MCF 10A (cell line): ENCODE results near the gene TEX30. TPM values are rescaled to one million over a fixed set of nuclear protein-coding genes. Genes with fewer than 3 reads are reported as not detected.
A peak's percentile ranks its signal among the peaks of the same experiment; 100 is the strongest.

ENCODE experiments used
- BruUV-seq: library from RNA; stranded (reverse); fragments of 400-500 nt; replicated peaks from 2 replicates; lab custom pipeline; 2021; lab: Mats Ljungman, UMichigan
- CTCF ChIA-PET: fragments of 300-600 bp; sonication (Branson Sonifier 250); formaldehyde crosslinking; extraction: SDS; loops from one replicate; lab custom pipeline; 2021; ENCODE audit warnings: antibody characterized with exemption, inconsistent platforms; lab: Yijun Ruan, JAX
- POLR2A ChIA-PET: fragments of 300-600, 350-650 bp; sonication (Branson Sonifier 250); formaldehyde crosslinking; extraction: SDS; loops from one replicate; lab custom pipeline; 2020; ENCODE audit warnings: antibody characterized with exemption, inconsistent platforms; lab: Yijun Ruan, JAX
- DNase-seq: peaks from one replicate; pipeline ENCODE4 v3.0.0-alpha.2; 2018; ENCODE audit not compliant: unreplicated experiment
- H3K27ac Mint-ChIP-seq: one replicate; pipeline ENCODE4 v1.8.0; 2022; ENCODE audit warnings: mild to moderate bottlenecking, low read depth, mixed read lengths; ENCODE audit not compliant: unreplicated experiment
- H3K27me3 Mint-ChIP-seq: one replicate; pipeline ENCODE4 v1.8.0; 2022; ENCODE audit warnings: mixed read lengths; ENCODE audit not compliant: insufficient read depth, unreplicated experiment
- H3K36me3 Mint-ChIP-seq: one replicate; pipeline ENCODE4 v1.8.0; 2022; ENCODE audit warnings: mild to moderate bottlenecking, moderate library complexity, mixed read lengths; ENCODE audit not compliant: insufficient read depth, unreplicated experiment
- H3K4me1 Mint-ChIP-seq: one replicate; pipeline ENCODE4 v1.8.0; 2022; ENCODE audit warnings: mixed read lengths; ENCODE audit not compliant: insufficient read depth, unreplicated experiment
- H3K4me3 Mint-ChIP-seq: one replicate; pipeline ENCODE4 v1.8.0; 2022; ENCODE audit warnings: mild to moderate bottlenecking, moderate library complexity, mixed read lengths; ENCODE audit not compliant: unreplicated experiment
- H3K9me3 Mint-ChIP-seq: one replicate; pipeline ENCODE4 v1.8.0; 2022; ENCODE audit warnings: mixed read lengths; ENCODE audit not compliant: unreplicated experiment
- CTCF ChIP-seq: fragments of 200-600 bp; IDR thresholded peaks from one replicate; pipeline ENCODE4 v1.8.0; 2022; ENCODE audit warnings: antibody characterized with exemption, mild to moderate bottlenecking; ENCODE audit not compliant: unreplicated experiment
- intact Hi-C: fragments of 100-400 bp; cut with micrococcal nuclease; formaldehyde crosslinking; loops from 2 replicates; pipeline ENCODE4 v1.14.1; 2022
- total RNA-seq: library from RNA; stranded (reverse); gene quantifications from 2 replicates; pipeline ENCODE4 v1.2.3, GENCODE V29; 2022

The TEX30 gene
- total RNA-seq, 1 experiment from 2014 or later = 14.2 TPM

- peak overlapping the region; percentile 80 for H3K4me3 Mint-ChIP-seq
- no peaks in the 10 kb centered on the region for H3K27me3 Mint-ChIP-seq
- H3K36me3 Mint-ChIP-seq = peaks cover 5% of the 10 kb centered on the region
- TF ChIP-seq CTCF = no peak
- H3K27ac Mint-ChIP-seq = no peak overlapping the region
- intact Hi-C loops = loop anchor here (2.0 kb wide), 2 partner anchors 75 to 175 kb away; partner anchors contain the start of genes ERCC5 and TPP2
- BruUV-seq = no TSS peak
- no peak for DNase-seq
- ChIA-PET POLR2A (interaction anchor here (0.6 to 5.7 kb wide), 8 partner anchors 28 to 176 kb away, joined by 3 to 51 read pairs (median 10); partner anchors contain the start of genes BIVM, ERCC5, POGLUT2 and TPP2), CTCF (interaction anchor here (0.6 to 4.0 kb wide), 7 partner anchors 16 to 192 kb away, joined by 3 to 15 read pairs (median 4); no protein-coding TSS in a partner anchor)
- no peaks in the 10 kb centered on the region for H3K9me3 Mint-ChIP-seq
- H3K4me1 Mint-ChIP-seq = peaks cover 18% of the 10 kb centered on the region
Observed at GRCh38 chr13:102771298-102772041, 2.1 kb downstream of the TEX30 start.

GRCh38 chr13:102770435-102770834, 3.2 kb downstream of the TEX30 start:
- no peaks in the 10 kb centered on the region for H3K9me3 Mint-ChIP-seq
- intact Hi-C loops = no loop called here
- peaks cover 18% of the 10 kb centered on the region for H3K4me1 Mint-ChIP-seq
- H3K36me3 Mint-ChIP-seq = peaks cover 5% of the 10 kb centered on the region
- CTCF ChIA-PET = interaction anchor here (0.9 to 3.3 kb wide), 5 partner anchors 45 to 377 kb away, joined by 3 to 15 read pairs (median 4); no protein-coding TSS in a partner anchor
- H3K4me3 Mint-ChIP-seq = no peak overlapping the region
- no TSS peak for BruUV-seq
- H3K27ac Mint-ChIP-seq = peak overlapping the region; percentile 61
- peak; percentile 9 for DNase-seq
- no peak for TF ChIP-seq CTCF
- no peaks in the 10 kb centered on the region for H3K27me3 Mint-ChIP-seq
- POLR2A ChIA-PET = interaction anchor here (0.6 to 5.7 kb wide), 6 partner anchors 14 to 174 kb away, joined by 3 to 44 read pairs (median 4); partner anchors contain the start of genes ERCC5 and TPP2

- peak; percentile 35 for DNase-seq
Observed at GRCh38 chr13:102769679-102770078, 3.9 kb downstream of the TEX30 start.

More at GRCh38 chr13:102769679-102770078, 3.9 kb downstream of the TEX30 start:
- ChIA-PET CTCF (interaction anchor here (0.7 to 3.3 kb wide), 9 partner anchors 30 to 376 kb away, joined by 3 to 17 read pairs (median 4); partner anchors contain the start of gene TPP2), POLR2A (interaction anchor here (0.9 to 5.7 kb wide), 7 partner anchors 13 to 178 kb away, joined by 3 to 44 read pairs (median 4); partner anchors contain the start of genes ERCC5 and TPP2)
- Mint-ChIP-seq H3K4me3 (no peak overlapping the region), H3K36me3 (peaks cover 5% of the 10 kb centered on the region), H3K4me1 (peaks cover 18% of the 10 kb centered on the region), H3K9me3 (no peaks in the 10 kb centered on the region), H3K27ac (peak overlapping the region; percentile 61), H3K27me3 (no peaks in the 10 kb centered on the region)
- no peak for TF ChIP-seq CTCF
- no TSS peak for BruUV-seq
- intact Hi-C loops = loop anchor here (1.0 to 2.0 kb wide), 2 partner anchors 45 to 189 kb away; no protein-coding TSS in a partner anchor
